Kidney (tissue), 14 donors: ENCODE measurements around the gene HOXB8. TPM values are rescaled to one million over a fixed set of nuclear protein-coding genes. Genes with fewer than 3 reads are reported as not detected.

Experiments
- DNase-seq, 5 donors: peaks; one replicate each; pipeline ENCODE4 v3.0.0-alpha.2; 2013 to 2020
- FAIRE-seq: peaks from 2 replicates; lab custom pipeline; 2012; peaks lifted over from hg19 to GRCh38; lab: Jason Lieb, UNC
- H3K27ac ChIP-seq, 2 donors: one replicate each; pipeline ENCODE4 v1.7.0; 2013; ENCODE audit warnings: low read depth in 2 of 2, low read length in 2 of 2, inconsistent platforms in 1 of 2
- H3K27me3 ChIP-seq: one replicate; pipeline ENCODE4 v1.7.1; 2013; ENCODE audit warnings: low read length, inconsistent platforms; ENCODE audit not compliant: control insufficient read depth, insufficient read depth
- H3K36me3 ChIP-seq, 3 donors: one replicate each; pipeline versions ENCODE4 v1.7.0 to v1.7.1; 2013; ENCODE audit warnings: low read length in 3 of 3, control low read depth in 1 of 3, inconsistent platforms in 1 of 3; ENCODE audit not compliant: insufficient read depth in 3 of 3, control insufficient read depth in 2 of 3
- H3K4me1 ChIP-seq, 3 donors: one replicate each; pipeline versions ENCODE4 v1.7.0 to v1.7.1; 2013; ENCODE audit warnings: low read length in 3 of 3, inconsistent platforms in 1 of 3, low read depth in 1 of 3; ENCODE audit not compliant: control insufficient read depth in 2 of 3, insufficient read depth in 2 of 3
- H3K4me3 ChIP-seq, 3 donors: one replicate each; pipeline versions ENCODE4 v1.7.0 to v1.8.1; 2013; ENCODE audit warnings: low read length in 3 of 3, control low read depth in 1 of 3, inconsistent platforms in 1 of 3
- H3K9ac ChIP-seq, 3 donors: one replicate each; pipeline versions ENCODE4 v1.7.0 to v1.7.1; 2013; ENCODE audit warnings: low read length in 3 of 3, control low read depth in 1 of 3, inconsistent platforms in 1 of 3
- H3K9me3 ChIP-seq, 3 donors: one replicate each; pipeline versions ENCODE4 v1.7.0 to v1.7.1; 2013; ENCODE audit warnings: low read length in 3 of 3, control low read depth in 1 of 3, inconsistent platforms in 1 of 3; ENCODE audit not compliant: control insufficient read depth in 2 of 3, insufficient read depth in 1 of 3
- CTCF ChIP-seq: IDR thresholded peaks from 3 replicates; pipeline ENCODE4 v1.5.1; 2012; ENCODE audit warnings: mild to moderate bottlenecking, moderate library complexity, borderline replicate concordance; ENCODE audit not compliant: insufficient read depth; ENCODE audit errors: extremely low read depth
- intact Hi-C: fragments of 100-400 bp; cut with DNase I; formaldehyde crosslinking; loops from one replicate; pipeline ENCODE4 v1.11.1; 2022
- polyA plus RNA-seq: library from polyadenylated mRNA; stranded (reverse); fragments of 350-450 nt; fragmentation: Illumina TruSeq; extraction: RNeasy Lipid Tissue Mini Kit (QIAGEN cat#74804); gene quantifications from one replicate; pipeline ENCODE4 v1.2.3, GENCODE V29; 2014; ENCODE audit warnings: low read depth, low replicate concordance; ENCODE audit not compliant: insufficient read depth
- total RNA-seq: library from RNA; stranded (reverse); fragmentation: NEBNext Ultra II Directional; extraction: Animal tissue kit (Norgen Biotek cat#: 25700); gene quantifications from one replicate; pipeline ENCODE4 v1.2.1, GENCODE V29; 2021
- donor health status: control.
- donor health status: control.
- donor health status: control.
- donor health status: control.
- donor health status: control.
- donor health status: DM: yes; HTN: yes; CAD: no.
- donor health status: Normal renal cell carcinoma (clear cell type).

HOXB8 gene
- total and polyA plus RNA-seq, 2 donors from 2014 or later = 19.3 to 48.7 TPM

DNA sequence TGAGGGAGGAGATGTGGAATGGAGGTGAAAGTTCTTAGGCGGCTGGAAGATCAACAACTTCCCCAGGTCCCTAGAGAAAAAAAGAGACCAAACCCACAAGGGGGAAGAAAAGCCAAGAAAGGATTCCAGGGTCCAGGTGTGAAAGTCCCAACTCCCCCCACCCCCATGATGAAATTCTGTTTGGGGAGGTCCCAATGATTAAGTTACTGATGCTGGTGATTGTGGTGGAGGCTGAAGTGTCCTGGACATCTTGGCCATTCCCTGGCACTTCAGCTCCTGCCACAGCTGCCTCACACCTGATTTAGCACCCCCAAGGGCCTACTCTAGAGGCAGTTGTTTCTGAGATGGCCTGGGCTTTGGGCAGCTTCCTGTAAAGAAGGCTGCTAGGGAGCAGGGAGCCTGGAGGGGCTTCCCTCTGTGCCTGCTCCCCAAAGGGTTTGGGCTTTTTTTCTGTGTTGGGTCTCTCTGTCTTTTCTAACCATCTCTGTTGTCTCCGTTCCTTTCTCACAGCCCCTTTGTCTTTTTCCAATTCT is 50.0 kb downstream of the HOXB8 start:
- Histone ChIP-seq H3K36me3 (peaks cover 2 to 8% (median 5%) of the 10 kb centered on the region in 3 donors), H3K9ac (peak overlapping the region in 1 of 3 donors; percentile 65), H3K9me3 (no peaks in the 10 kb centered on the region), H3K27me3 (no peaks in the 10 kb centered on the region), H3K27ac (peak overlapping the region; percentile 19 to 77), H3K4me1 (peaks cover 41 to 62% (median 51%) of the 10 kb centered on the region in 3 donors), H3K4me3 (peak overlapping the region in 2 of 3 donors; percentile 39 to 45)
- no peak for TF ChIP-seq CTCF
- FAIRE-seq (no peak), DNase-seq (no peak)
- intact Hi-C loops = no loop called here

DNA sequence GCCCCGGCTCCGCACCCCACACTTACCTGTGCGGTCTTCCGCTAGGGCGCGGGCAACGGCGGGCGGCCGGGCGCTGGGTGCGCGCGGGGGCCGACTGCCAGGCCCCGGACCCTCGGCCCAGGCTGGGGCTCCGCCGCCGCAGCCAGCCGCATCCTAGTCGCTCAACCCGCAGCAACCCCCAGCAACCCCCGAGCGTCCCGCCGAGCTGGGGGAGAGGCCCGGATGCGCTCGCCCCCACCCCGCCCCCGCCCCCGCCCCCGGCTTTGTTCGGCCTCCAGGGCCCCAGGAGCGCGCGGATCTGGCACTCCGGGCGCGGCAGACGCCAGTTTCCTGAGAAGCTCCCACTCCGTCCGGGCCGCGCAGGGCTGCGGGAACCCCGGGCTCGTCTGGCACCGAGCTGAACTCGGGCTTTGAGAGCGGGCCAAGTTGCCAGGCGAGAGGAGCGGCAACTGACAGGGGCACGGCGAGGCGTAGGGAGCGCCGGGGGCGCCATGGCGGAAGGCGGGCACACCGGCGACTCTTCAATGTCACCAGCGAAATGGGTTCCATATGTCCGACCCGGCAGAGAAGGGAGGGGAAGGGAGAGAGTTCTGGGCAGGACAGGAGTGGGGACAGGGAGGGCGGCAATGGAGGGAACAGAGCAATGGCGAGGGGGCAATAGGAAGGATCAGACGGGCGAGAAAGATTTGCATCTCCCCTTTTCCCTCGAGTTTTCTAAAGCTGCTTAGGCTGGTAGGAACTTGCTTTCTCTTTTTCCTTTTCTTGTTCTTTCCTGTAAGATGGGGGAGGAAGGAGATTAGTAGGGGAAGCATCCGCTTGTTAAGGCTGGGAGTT is 50.7 kb downstream of the HOXB8 start:
- H3K27ac ChIP-seq = peak overlapping the region; percentile 77 to 78
- peaks cover 41 to 62% (median 56%) of the 10 kb centered on the region in 3 donors for H3K4me1 ChIP-seq
- peak overlapping the region in 2 of 3 donors; percentile 61 to 65 for H3K9ac ChIP-seq
- DNase-seq (peak in 2 of 5 donors; percentile 53 to 79), FAIRE-seq (no peak)
- TF ChIP-seq CTCF = no peak
- peak overlapping the region; percentile 39 to 54 (median 45) for H3K4me3 ChIP-seq
- H3K9me3 ChIP-seq = no peaks in the 10 kb centered on the region
- H3K36me3 ChIP-seq = peaks cover 2 to 8% (median 5%) of the 10 kb centered on the region in 3 donors
- H3K27me3 ChIP-seq = no peaks in the 10 kb centered on the region
- intact Hi-C loops = no loop called here

DNA sequence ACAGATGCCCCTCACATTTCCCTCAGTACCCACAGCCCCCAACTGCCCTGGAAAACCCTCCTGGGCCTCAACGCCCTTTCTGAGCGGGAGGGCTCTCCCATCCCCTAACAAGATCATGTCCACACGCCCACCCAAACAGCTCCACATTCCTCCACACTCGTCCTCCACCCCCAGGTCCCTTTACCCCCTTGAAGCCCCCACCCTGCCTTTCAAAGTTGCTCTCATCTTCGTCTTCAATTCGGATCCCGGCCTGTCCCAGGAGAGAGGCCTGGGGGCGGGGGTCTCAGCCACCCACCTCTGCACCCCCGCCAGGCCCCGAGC is 51.3 kb downstream of the HOXB8 start:
- Histone ChIP-seq H3K27me3 (no peaks in the 10 kb centered on the region), H3K9ac (peak overlapping the region in 1 of 3 donors; percentile 4), H3K4me1 (peaks cover 41 to 66% (median 59%) of the 10 kb centered on the region in 3 donors), H3K27ac (peak overlapping the region; percentile 28 to 39), H3K9me3 (no peaks in the 10 kb centered on the region), H3K4me3 (no peak overlapping the region), H3K36me3 (peaks cover 2 to 8% (median 5%) of the 10 kb centered on the region in 3 donors)
- TF ChIP-seq CTCF = no peak
- DNase-seq (no peak), FAIRE-seq (no peak)
- intact Hi-C loops = no loop called here
